Occipital lobe (tissue), 2 donors: ENCODE data around the gene EXOSC9. TPM values are rescaled to one million over a fixed set of nuclear protein-coding genes. Genes with fewer than 3 reads are reported as not detected.
"Not testable (repeated sequence)": the region's sequence is repeated elsewhere in the genome, so short reads cannot be mapped to it uniquely, and the experiment has no call there.

Source experiments
- DNase-seq: peaks from one replicate; lab custom pipeline; 2025; lab: John Stamatoyannopoulos, UW
- total RNA-seq: library from RNA; depleted of rRNA; stranded (reverse); fragments of >200 nt; gene quantifications from one replicate; pipeline ENCODE4 v1.2.3, GENCODE V29; 2014

The EXOSC9 gene, protein sequence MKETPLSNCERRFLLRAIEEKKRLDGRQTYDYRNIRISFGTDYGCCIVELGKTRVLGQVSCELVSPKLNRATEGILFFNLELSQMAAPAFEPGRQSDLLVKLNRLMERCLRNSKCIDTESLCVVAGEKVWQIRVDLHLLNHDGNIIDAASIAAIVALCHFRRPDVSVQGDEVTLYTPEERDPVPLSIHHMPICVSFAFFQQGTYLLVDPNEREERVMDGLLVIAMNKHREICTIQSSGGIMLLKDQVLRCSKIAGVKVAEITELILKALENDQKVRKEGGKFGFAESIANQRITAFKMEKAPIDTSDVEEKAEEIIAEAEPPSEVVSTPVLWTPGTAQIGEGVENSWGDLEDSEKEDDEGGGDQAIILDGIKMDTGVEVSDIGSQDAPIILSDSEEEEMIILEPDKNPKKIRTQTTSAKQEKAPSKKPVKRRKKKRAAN
- total RNA-seq, result 29.3 TPM

DNA sequence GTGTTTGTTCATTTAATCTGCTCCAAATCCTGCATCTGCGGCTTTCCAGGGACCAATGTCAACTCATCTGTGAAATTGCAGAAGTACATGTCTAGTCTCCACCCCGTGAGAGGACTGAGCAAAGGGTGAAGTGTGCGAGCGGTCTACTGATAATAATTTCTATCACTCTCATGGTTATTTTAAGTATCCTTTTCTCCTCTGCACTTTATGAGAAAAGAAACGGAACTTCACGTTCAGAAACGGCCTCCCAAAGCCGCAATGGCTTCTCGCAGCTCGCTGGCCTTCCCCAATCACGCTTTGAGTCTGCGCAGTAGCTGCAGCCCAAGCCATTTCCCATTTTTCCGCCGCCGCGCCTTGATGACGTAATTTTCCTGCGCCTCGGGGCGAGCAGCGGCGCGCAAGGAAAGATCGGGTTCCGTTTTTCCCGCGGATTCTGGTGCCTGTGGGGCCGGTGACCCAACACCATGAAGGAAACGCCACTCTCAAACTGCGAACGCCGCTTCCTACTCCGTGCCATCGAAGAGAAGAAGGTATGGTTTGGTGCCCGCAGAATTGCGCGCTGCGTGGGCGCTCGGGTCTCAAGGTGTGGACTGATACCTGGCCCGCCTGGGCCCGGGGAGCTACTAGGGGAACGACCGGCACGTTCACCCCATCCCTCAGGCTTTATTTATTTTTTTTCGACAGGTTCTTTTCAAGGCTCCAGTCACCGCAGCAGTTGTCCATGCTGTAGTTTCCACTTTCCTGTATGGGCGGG lies at the start of gene EXOSC9:
Gene EXOSC9 (plus strand): TSS at position 363 of the 754 bp plus-strand sequence. CDS start 102 bp downstream, at position 465.
- DNase-seq, result peak; percentile 87

DNA sequence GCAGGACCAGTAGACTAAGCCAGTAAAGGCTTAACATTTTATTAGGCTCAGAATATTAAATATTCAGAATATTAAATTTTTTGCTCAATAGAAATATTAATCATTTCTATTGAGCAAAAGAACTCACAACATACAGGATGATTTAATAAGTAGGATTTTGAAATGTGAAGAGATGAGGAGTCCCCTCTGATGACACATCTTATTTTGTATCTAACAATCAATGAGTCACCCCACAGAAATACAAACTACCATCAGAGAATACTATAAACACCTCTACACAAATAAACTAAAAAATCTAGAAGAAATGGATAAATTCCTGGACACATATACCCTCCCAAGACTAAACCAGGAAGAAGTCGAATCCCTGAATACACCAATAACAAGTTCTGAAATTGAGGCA lies 49.0 kb upstream of the EXOSC9 start:
- not testable (repeated sequence) for DNase-seq

DNA sequence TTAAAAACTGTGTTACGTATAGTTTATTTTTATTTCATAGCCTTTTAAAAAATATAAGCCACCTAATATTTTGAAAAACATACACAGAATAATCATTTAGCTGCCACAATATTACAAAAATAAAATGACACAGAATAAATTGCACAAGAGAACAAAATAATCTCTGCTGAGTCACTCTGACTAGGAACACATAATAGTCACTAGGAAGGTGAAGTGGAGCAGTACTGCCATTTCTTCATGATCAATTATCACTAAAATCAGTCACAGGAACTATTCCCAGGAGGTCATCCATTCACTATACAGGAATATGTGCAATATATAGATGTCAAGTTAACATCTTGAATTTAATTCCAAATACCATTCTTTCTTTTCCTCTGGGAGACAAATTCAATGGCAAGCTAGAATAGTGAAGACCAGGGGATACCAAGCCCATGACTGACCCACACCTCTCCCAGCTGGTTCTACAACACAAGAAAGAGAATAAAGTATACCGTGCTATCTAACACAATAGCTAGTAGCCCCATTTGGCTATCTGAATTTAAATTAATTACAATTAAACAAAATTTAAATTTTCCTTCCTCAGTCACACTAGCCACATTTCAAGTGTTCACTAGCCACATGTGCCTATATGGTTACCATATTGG lies 42.1 kb upstream of the EXOSC9 start:
- DNase-seq, result no peak

DNA sequence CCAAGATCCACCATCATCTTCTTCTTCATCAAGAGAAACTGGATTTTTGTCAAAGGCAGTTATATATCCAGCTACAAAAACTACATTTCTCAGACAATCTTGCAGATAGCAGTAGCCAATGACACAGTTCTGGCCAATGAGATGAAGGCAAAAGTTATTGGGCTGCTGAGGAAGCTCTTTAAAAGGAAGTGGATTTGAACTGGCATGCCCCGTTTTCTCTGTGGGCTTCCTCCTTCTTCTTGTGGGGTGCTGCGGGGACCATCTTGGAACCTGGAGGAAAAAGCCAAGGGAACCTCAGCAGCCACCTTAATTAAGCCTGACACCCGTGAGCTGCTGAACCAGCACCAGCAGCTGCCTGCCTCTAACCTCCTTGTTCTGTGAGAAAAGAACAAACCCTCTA lies 40.9 kb upstream of the EXOSC9 start:
- no peak for DNase-seq

DNA sequence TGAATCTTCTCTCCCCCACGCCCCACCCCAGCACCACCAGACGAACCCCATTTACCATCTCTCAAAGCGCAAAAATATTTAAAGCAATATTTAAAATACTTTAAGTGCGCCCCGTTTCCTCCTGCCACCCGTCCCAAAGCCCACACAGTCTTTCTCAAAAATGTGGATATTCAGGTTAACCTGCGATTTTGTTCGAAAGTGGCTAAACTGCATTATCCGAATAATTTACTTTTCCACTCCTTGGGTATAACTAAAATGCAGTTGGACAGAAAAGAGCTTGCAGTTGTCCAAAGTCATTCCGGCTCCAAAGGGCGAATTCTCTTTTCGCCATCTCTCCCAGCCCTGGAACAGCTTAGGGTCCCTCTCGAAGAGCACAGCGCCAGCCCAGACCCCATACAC lies 36.8 kb upstream of the EXOSC9 start:
- no peak for DNase-seq

DNA sequence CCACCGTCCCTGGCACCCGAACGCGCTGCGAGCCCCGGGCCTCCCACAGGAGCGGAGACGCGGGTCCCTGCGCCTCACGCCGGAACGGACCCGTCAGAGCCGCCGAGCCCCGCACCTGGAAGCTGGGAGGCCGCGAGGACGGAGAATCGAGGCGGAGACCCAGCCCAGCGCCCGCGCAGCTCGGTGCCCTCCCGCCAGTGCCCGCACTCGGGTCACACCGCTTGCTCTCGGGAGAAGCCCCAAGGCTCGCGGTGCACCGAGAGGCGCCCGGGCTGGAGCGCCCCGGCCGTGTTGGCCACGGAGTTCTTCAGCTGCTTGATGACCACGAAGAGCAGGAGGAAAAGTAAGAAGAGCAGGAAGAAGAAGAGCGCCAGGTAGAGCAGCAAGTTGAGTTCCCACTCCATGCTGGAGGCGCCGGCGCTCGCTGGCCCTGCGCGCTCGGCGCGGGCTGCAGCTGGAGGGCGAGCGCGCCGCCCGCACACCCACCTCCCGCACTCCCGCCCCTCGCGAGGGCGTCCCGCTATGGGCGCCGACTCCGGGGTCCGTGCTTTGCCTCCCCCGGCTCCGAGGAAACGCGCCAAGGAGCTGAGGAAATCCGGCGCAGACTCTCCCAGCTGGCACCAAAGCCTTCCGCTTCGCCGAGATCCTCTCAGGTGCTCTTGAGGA lies 36.3 kb upstream of the EXOSC9 start, which contains the start of gene SMIM43:
Gene SMIM43 (minus strand): TSS at position 463 of the 666 bp plus-strand sequence. CDS start 59 bp downstream, at position 404.
- DNase-seq, result no peak

DNA sequence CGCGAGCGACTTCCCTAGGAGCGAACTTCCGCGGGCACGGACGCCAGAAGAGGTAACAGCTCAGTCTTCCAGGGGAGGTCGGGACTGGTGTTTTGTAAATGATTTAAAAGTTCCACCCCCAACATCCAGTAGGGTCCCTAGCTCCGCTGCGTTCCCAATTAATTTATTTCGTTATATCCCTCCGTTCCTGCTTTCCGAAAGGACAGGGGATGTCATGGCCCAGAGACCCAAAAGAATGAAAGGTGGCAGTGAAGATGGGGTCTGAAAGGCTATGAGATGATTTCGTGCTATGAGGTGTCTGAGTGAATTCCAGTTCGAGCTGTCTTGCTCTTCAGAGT lies 35.8 kb upstream of the EXOSC9 start:
- no peak for DNase-seq

DNA sequence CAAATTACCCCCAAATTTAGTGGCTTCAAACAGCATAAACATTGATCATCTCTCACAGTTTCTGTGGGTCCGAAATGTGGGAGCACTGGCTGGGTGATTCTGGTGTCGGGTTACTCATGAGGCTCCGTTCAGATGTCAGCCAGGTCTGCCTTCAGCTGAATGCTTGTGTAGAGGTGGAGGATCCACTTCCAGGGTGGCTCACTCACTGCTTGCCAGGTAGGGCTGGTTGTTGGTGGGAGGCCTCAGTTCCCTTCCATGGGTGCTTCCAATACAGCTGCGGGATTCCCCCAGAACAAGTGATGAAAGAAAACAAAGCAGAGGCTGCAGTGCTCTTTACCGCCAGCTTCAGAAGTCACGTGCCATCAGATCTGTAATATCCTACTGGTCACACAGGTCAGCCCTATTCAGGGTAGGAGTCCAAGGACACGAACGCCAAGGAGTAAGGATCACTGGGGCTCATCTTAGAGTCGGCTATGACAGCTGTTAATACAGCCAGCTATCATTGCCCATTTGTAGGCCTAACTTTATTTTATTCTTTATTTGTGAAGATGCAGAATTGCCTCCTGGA lies 35.1 kb upstream of the EXOSC9 start:
- DNase-seq, result no peak

DNA sequence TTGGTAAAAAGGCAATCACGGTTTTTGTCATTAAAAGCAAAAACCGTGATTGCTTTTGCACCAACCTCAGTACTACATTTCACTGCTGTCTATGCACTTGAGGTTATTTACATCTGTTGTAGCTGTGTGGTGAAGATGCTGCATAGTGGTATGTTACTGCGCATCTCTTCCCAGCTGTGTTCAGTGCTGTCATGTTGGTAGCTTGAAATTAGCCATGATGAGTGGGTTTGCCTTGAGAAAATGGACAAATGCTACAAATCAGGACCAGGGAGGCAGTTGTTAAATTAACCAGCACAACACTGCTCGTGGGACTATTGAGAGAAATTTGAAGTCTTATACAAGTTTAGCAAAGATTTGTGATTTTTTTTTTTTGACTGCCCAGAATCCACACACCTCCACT lies 34.0 kb upstream of the EXOSC9 start:
- DNase-seq, result no peak

DNA sequence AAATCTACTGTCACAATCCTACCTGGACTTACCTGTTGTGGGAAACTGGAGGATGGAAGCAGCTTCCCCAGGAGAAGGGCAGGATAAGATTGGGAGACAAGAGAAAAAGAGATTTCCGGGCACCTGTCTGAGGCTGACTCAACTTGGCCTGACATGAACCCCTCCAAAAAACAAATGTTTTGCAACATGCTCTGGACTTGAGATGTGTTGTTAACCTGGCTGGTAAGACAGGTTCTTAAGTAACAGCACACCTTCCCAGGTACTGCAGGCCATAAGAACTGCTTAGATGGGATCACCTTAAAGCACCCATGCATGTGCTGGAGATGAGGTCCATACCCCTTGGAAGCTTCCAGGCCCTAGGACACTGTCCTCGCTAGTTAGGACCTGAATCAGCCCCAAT lies 31.8 kb upstream of the EXOSC9 start:
- DNase-seq, result no peak

DNA sequence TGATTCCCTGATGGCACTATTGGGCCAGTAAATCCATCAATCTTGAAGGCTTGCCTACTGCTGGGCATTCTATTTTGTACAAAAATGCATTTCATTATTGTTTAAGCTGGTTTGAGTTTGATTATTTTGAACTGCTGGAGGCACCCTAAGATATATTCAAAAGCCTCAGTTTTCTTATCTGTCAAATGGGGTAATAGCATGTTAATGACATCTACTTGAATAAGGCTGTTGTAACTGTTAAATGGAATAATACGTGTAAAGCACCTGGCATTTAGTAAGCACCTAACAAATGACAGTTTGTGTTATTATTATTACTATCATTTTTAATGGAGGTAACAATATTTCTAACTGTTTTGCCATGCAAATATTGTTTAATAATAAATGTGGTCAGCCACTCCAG lies 29.3 kb upstream of the EXOSC9 start:
- DNase-seq, result no peak

DNA sequence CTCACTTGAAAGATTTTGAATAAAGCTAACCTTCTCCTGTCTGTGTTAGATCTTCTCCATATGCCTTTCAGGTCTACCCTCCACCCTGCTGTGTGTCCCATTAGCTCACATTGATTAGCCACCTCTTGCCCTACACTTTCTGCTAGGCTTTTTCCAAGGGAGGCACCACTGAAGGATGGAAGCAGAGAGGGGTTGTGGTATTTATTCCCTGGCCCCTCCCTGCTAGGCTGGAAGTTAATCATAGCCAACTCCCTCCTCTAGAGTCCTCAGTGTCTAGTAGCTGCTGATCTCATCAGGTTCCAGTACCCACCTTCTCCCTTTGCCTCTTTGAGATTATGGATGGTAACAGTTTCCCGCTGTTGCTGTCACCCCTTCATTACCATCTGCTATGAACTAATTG lies 27.2 kb upstream of the EXOSC9 start:
- DNase-seq, result no peak

DNA sequence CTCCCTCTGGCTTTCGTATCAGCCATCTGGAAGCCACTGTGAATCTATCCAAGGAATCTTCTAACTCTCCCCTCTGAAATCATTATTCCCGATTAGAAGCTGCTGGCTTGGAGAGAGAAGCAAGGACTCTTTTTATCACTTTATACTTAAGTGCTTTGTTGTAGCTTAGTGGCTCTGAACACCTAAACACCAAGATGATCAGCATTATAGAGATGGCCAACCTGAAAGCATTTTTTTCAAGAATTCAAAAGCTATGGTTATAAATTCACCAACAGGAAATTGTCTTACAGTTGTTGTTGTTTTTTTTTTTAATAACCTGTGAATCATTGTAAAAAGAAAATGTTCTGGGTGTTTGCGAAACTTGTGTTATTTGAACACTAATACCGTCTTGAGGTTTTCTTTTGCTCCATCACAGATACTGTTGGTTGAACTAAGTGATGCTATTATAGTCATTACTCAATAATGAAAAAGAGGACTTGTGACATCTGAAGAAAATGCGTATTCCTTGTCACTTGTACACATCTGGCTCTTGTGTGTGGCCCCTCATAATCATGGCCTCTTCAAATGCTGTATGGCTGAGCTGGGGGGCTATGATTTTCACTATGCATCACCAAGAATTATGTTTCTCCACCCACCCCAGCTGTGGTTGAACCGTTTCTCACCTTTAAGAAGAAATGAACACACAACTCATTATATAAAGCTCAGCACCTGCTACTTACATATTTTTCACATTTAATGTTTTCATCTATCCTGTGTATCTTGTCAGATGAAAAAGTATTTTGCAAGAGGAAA lies 24.3 kb upstream of the EXOSC9 start:
- DNase-seq, result no peak

DNA sequence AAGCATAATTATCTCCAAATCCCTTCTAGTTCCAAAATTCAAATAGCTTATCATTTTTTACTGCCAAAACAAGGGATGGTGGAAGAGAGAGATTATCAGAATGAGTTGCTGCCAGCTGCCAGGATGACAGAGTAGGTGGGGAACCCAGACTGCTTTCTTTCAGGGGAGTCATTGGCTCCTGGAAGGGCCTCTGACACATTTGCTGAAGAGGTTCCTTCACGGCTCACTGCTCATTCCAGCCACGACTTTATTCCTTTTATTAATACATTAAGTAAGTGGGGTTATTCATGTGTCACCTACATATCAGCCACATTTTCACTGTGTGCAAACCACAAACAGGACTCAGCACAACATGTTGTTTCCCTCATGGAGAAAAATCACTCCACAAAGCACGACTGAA lies 23.5 kb upstream of the EXOSC9 start:
- DNase-seq, result no peak

DNA sequence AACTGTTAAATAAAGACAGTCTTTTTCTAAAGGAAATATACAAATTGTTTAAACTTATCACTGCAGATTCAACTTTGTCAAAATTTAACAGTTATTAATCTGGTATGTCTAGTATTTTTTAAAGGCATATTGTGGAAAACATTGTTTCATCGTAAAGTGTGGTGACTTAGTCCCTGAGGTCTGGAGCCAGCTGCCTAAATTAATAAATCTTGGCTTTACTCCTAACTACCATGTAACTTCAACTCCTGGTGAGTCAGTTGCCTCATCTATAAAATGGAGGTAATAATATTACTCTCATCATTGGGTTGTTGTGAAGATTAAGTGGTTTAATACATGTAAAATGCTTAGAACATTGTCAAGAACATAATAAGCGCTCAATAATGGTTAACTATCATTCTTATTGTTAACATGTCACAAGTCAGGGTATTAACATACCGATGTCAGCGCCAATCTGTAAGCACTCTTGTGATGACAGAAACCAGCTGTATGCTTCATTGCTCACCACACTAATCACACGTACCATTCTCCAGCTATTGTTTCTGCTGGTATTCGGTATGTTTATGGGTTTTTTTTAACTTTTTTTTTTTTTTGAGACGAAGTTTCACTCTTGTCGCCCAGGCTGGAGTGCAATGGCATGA lies 22.0 kb upstream of the EXOSC9 start:
- DNase-seq, result no peak

DNA sequence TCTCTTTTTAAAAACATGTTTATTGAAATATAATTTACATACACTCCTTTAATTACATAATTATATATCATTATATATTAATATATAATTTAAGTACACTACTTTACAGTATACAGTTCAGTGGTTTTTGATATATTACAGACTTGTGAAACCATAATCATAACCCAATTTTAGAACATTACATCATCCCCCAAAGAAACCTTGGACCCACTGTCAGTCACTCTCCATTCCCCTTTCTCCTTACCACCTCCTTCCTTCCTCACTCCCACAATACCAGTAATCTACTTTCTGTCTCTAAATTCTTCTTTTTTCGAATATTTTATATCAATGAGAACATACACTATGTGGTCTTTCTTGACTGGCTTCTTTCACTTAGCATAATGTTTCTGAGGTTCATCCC lies 17.9 kb upstream of the EXOSC9 start:
- DNase-seq, result no peak

DNA sequence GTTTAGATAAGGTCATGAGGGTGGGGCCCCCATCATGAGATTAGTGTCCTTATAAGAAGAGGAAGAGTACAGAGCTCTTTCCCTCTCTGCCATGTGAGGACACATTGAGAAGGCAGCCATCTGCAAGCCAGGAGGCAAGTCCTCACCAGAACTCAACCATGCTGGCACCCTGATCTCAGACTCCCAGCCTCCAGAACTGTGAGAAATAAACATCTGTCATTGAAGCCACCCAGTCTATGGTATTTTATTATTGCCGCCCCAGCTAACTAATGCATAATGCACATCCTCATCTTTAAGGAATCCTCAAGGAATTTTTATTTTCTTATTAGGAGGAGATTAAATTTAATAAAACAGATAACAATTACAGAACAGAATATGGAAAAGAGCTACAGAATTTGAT lies 16.7 kb upstream of the EXOSC9 start:
- DNase-seq, result no peak

DNA sequence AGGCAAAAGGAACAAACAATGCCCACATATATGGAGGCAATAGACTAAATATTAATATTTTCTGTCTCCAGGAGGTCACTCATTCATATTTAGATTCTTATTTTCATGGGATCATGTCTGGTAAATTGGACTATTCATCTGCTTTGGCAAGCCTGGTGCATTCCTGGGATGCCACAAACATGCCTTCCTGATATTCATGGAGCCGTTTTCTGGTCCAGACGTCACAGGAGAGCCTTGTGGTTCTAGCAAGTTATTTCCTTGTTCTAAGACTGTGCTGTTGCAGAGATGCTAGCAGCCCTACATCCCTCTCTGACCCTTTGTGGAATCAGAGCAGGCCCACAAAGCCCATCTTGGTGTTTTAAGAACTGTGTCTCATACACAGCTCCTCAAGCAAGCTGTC lies 16.1 kb upstream of the EXOSC9 start:
- DNase-seq, result no peak

DNA sequence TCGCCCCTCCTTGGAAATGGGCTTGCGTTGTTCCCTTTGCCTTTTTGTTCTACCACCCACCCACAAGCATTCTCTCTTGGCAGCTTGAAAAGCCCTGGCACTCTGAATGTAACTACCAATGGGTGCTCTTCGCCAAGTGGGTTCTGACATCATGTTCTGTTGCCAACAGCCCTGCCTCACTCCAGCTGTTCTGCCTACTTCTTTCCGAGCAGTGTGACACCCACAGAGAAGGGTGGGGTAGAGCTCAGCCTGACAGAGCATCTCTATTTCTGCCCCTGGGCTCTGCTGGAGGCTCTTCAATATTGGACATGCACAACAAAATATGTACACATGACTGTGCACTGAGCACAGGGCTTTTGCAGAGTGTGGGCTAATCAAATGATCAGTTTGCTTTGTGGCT lies 15.6 kb upstream of the EXOSC9 start:
- peak; percentile 77 for DNase-seq

DNA sequence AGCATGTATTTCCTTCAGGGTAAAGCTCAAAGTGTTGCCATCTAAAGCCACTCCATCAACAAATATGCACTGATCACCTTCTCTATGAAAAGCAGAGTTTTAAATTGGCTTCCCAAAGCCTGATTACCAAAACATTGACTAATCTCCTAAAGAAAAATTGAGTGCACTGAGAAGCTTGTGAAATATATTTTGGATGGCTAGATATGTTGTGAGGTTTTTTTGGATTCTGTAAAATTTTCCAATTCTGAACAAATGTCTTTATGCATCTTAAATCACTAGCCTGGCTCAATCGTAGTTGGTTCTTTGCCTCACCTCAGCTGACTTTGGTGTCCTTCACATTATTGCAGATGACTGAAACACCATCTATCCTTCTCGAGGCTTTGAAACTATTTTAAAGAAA lies 14.9 kb upstream of the EXOSC9 start:
- DNase-seq, result no peak
